A549 (cell line): ENCODE measurements around the gene SWI5. TPM values are rescaled to one million over a fixed set of nuclear protein-coding genes. Genes with fewer than 3 reads are reported as not detected.

Source experiments
- ATAC-seq, 2 experiments: fragments of 200-7000 bp in 1 of 2; fragments of >200 bp in 1 of 2; cut with Nextera tagmentation in 1 of 2; cut with Tn5 transposase in 1 of 2; 3 replicates each; pipeline versions ENCODE4 v1.8.0 to v1.9.1; 2018 to 2020; ENCODE audit warnings: mild to moderate bottlenecking in 1 of 2, moderate library complexity in 1 of 2
- CTCF ChIA-PET: fragments of 300-600 bp; sonication (Branson Sonifier 250); formaldehyde crosslinking; extraction: SDS; loops from one replicate; lab custom pipeline; 2021; ENCODE audit warnings: antibody characterized with exemption, inconsistent platforms; lab: Yijun Ruan, JAX
- POLR2A ChIA-PET: fragments of 350-600 bp; formaldehyde crosslinking; extraction: SDS; loops from one replicate; lab custom pipeline; 2021; ENCODE audit warnings: antibody characterized with exemption, inconsistent platforms; lab: Yijun Ruan, JAX
- DNase-seq, 2 experiments: peaks; one replicate each; pipeline versions ENCODE4 v3.0.0 to v3.0.0-alpha.2; 2011 to 2016; ENCODE audit warnings: low read depth in 1 of 2, low spot score in 1 of 2
- FAIRE-seq: peaks from 2 replicates; lab custom pipeline; 2011; peaks lifted over from hg19 to GRCh38; lab: Jason Lieb, UNC
- H3K27ac ChIP-seq, 2 experiments: fragments of >200 bp; sonication (Bioruptor Twin); formaldehyde crosslinking; 3 replicates each; pipeline ENCODE4 v1.5.1; 2016 to 2017
- H3K4me1 ChIP-seq: fragments of >200 bp; sonication (Bioruptor Twin); formaldehyde crosslinking; 3 replicates; pipeline ENCODE4 v1.6.1; 2016
- H3K4me2 ChIP-seq: fragments of >200 bp; sonication (Bioruptor Twin); formaldehyde crosslinking; 3 replicates; pipeline ENCODE4 v1.6.1; 2016
- H3K4me3 ChIP-seq: fragments of >200 bp; sonication (Bioruptor Twin); formaldehyde crosslinking; 3 replicates; pipeline ENCODE4 v1.5.1; 2016
- H3K9me3 ChIP-seq: fragments of >200 bp; sonication (Bioruptor Twin); formaldehyde crosslinking; 3 replicates; pipeline ENCODE4 v1.6.1; 2016
- ATOH8 ChIP-seq: fragments of 250-450 bp; sonication (Bioruptor Pico); IDR thresholded peaks from 2 replicates; pipeline ENCODE4 v1.5.0; 2020; ENCODE audit warnings: low read depth, mild to moderate bottlenecking, moderate library complexity
- CEBPB ChIP-seq, 2 experiments: fragments of >200 bp in 1 of 2; sonication (Bioruptor Twin) in 1 of 2; formaldehyde crosslinking in 1 of 2; IDR thresholded peaks; 2 replicates each; pipeline ENCODE4 v1.6.1; 2012 to 2016
- CHD2 ChIP-seq: fragments of 150-350 bp; IDR thresholded peaks from 2 replicates; pipeline ENCODE4 v1.6.1; 2014; ENCODE audit warnings: low read length; ENCODE audit not compliant: partially characterized antibody
- CTCF ChIP-seq: fragments of >200 bp; sonication (Bioruptor Twin); formaldehyde crosslinking; IDR thresholded peaks from 3 replicates; pipeline ENCODE4 v1.5.1; 2016
- E2F6 ChIP-seq: IDR thresholded peaks from 2 replicates; pipeline ENCODE4 v1.6.1; 2012; ENCODE audit warnings: low read depth, borderline replicate concordance
- EHF ChIP-seq: fragments of 250-450 bp; sonication (Bioruptor Pico); IDR thresholded peaks from 2 replicates; pipeline ENCODE4 v1.5.0; 2020; ENCODE audit warnings: mild to moderate bottlenecking
- EHMT2 ChIP-seq: fragments of 200-600 bp; sonication (generic); IDR thresholded peaks from 2 replicates; pipeline ENCODE4 v1.6.1; 2016; ENCODE audit warnings: antibody characterized with exemption, low read depth, mild to moderate bottlenecking, moderate library complexity
- EP300 ChIP-seq, 2 experiments: fragments of >200 bp; sonication (Bioruptor Twin); formaldehyde crosslinking; IDR thresholded peaks; 2 replicates in 1 of 2; 3 replicates in 1 of 2; pipeline ENCODE4 v1.6.1; 2016 to 2017
- FOSL2 ChIP-seq, 2 experiments: fragments of 450-650 bp in 1 of 2; fragments of >200 bp in 1 of 2; sonication (Bioruptor Twin) in 1 of 2; formaldehyde crosslinking; IDR thresholded peaks; 2 replicates each; pipeline versions ENCODE4 v1.5.0 to v1.6.1; 2016 to 2020; ENCODE audit warnings: mild to moderate bottlenecking in 1 of 2, moderate library complexity in 1 of 2
- FOXS1 ChIP-seq: fragments of 250-450 bp; sonication (Bioruptor Pico); IDR thresholded peaks from 2 replicates; pipeline ENCODE4 v1.5.0; 2020; ENCODE audit warnings: mild to moderate bottlenecking, moderate library complexity
- GATA3 ChIP-seq: IDR thresholded peaks from 2 replicates; pipeline ENCODE4 v1.6.1; 2012; ENCODE audit warnings: borderline replicate concordance
- HDAC2 ChIP-seq: fragments of 200-600 bp; sonication (generic); IDR thresholded peaks from 2 replicates; pipeline ENCODE4 v1.6.1; 2016
- HES2 ChIP-seq: fragments of >200 bp; sonication (Bioruptor Twin); formaldehyde crosslinking; IDR thresholded peaks from 2 replicates; pipeline ENCODE4 v1.6.1; 2016
- HOXB13 ChIP-seq: fragments of 250-450 bp; sonication (Bioruptor Pico); IDR thresholded peaks from 2 replicates; pipeline ENCODE4 v1.5.0; 2020; ENCODE audit warnings: low read depth, mild to moderate bottlenecking, moderate library complexity
- JUNB ChIP-seq: fragments of >200 bp; sonication (Bioruptor Twin); formaldehyde crosslinking; IDR thresholded peaks from 2 replicates; pipeline ENCODE4 v1.6.1; 2016
- KDM5A ChIP-seq: fragments of 200-600 bp; sonication (generic); IDR thresholded peaks from 2 replicates; pipeline ENCODE4 v1.6.1; 2016; ENCODE audit warnings: antibody characterized with exemption, mild to moderate bottlenecking
- MAZ ChIP-seq: fragments of 150-350 bp; IDR thresholded peaks from 2 replicates; pipeline ENCODE4 v1.6.1; 2014; ENCODE audit warnings: antibody characterized with exemption, low read depth, low read length, borderline replicate concordance
- MYC ChIP-seq: IDR thresholded peaks from 2 replicates; pipeline ENCODE4 v1.6.1; 2012; ENCODE audit warnings: mild to moderate bottlenecking, inconsistent platforms, low read length, improper control_type of control experiment, borderline replicate concordance
- NFE2L2 ChIP-seq: fragments of 150-350 bp; conservative IDR thresholded peaks from 2 replicates; pipeline ENCODE4 v1.6.1; 2014; ENCODE audit warnings: low read length
- NR3C1 ChIP-seq: fragments of >200 bp; sonication (Bioruptor Twin); formaldehyde crosslinking; IDR thresholded peaks from 3 replicates; pipeline ENCODE4 v1.6.1; 2017
- PHF8 ChIP-seq: fragments of 200-600 bp; sonication (generic); IDR thresholded peaks from 2 replicates; pipeline ENCODE4 v1.6.1; 2016; ENCODE audit warnings: low read depth, mild to moderate bottlenecking, antibody characterized with exemption, moderate library complexity, borderline replicate concordance
- RAD21 ChIP-seq, 2 experiments: fragments of >200 bp in 1 of 2; sonication (Bioruptor Twin) in 1 of 2; formaldehyde crosslinking in 1 of 2; IDR thresholded peaks in 1 of 2; conservative IDR thresholded peaks in 1 of 2; 2 replicates in 1 of 2; 3 replicates in 1 of 2; pipeline ENCODE4 v1.6.1; 2012 to 2018; ENCODE audit warnings: inconsistent platforms in 1 of 2
- RFX5 ChIP-seq: fragments of 450-650 bp; IDR thresholded peaks from 2 replicates; pipeline ENCODE4 v1.7.1; 2014; ENCODE audit warnings: antibody characterized with exemption, mild to moderate bottlenecking, moderate library complexity
- SMC3 ChIP-seq: fragments of >200 bp; sonication (Bioruptor Twin); formaldehyde crosslinking; IDR thresholded peaks from 3 replicates; pipeline ENCODE4 v1.6.1; 2018; ENCODE audit warnings: inconsistent platforms
- SREBF2 ChIP-seq: fragments of 450-650 bp; IDR thresholded peaks from 2 replicates; pipeline ENCODE4 v1.6.1; 2014; ENCODE audit warnings: mild to moderate bottlenecking, moderate library complexity
- TFCP2L1 ChIP-seq: fragments of 250-450 bp; sonication (Bioruptor Pico); IDR thresholded peaks from 2 replicates; pipeline ENCODE4 v1.5.0; 2021; ENCODE audit warnings: mild to moderate bottlenecking
- USF2 ChIP-seq: fragments of 450-650 bp; IDR thresholded peaks from 2 replicates; pipeline ENCODE4 v1.6.1; 2014; ENCODE audit warnings: antibody characterized with exemption
- WGBS: methylation state at CpG from one replicate; pipeline ENCODE4 v1.1.6; 2017; ENCODE audit errors: missing lambda C conversion rate; 5-methylcytosine and 5-hydroxymethylcytosine counted together
- polyA plus RNA-seq, 4 experiments: library from polyadenylated mRNA; depleted of rRNA in 3 of 4; stranded (reverse); fragments of >200 nt; fragmentation: RNase III in 1 of 4; extraction: RNeasy Plus Mini Kit Qiagen cat#74134 plus additional on column Dnase treatment in 1 of 4; gene quantifications; 2 replicates in 3 of 4; 3 replicates in 1 of 4; pipeline ENCODE4 v1.2.3, GENCODE V29; 2011 to 2017

Gene SWI5
- polyA plus RNA-seq, 2 of the 4 experiments (the other 2 are of a cell fraction) = 45.3 to 66.8 TPM

- ATAC-seq (no peak), FAIRE-seq (no peak), DNase-seq (no peak)
- no peaks in the 10 kb centered on the region for H3K4me1 ChIP-seq
- CTCF ChIA-PET = interaction anchor here (0.8 to 5.9 kb wide), 3 partner anchors 9 to 28 kb away, joined by 3 to 37 read pairs (median 12); no protein-coding TSS in a partner anchor
- no peak overlapping the region for H3K4me3 ChIP-seq
- H3K4me2 ChIP-seq = no peak overlapping the region
- no peak for TF ChIP-seq USF2
- TF ChIP-seq JUNB = no peak
- TF ChIP-seq EHMT2 = no peak
- TF ChIP-seq NR3C1 = no peak
- TF ChIP-seq NFE2L2 = no peak
- no peak for TF ChIP-seq SMC3
- no peak for TF ChIP-seq CEBPB (IDR thresholded peaks at IDR 0.05)
- no peak for TF ChIP-seq PHF8
- TF ChIP-seq TFCP2L1 (CRISPR knock-in tag) = no peak
- no peak for TF ChIP-seq SREBF2
- no peak for TF ChIP-seq E2F6
- no peak for TF ChIP-seq FOXS1 (CRISPR knock-in tag)
- no peak for TF ChIP-seq RAD21 (conservative IDR thresholded peaks at IDR 0.05 in 1 of 2, IDR thresholded peaks at IDR 0.05 in 1 of 2)
- TF ChIP-seq, all 56 proteins: peak for 0
- Histone ChIP-seq H3K9me3 (no peaks in the 10 kb centered on the region), H3K27ac (no peak overlapping the region)
- 95% methylated on average over 14 of the region's 15 CpGs for WGBS
- POLR2A ChIA-PET = no interaction called here
Observed at GRCh38 chr9:128266868-128267590, 9.0 kb upstream of the SWI5 start.

GRCh38 chr9:128271112-128271511, 5.0 kb upstream of the SWI5 start:
- ATAC-seq = no peak
- H3K9me3 ChIP-seq = no peaks in the 10 kb centered on the region
- POLR2A ChIA-PET = no interaction called here
- CTCF ChIA-PET = interaction anchor here (1.2 to 5.9 kb wide), 2 partner anchors 16 to 24 kb away, joined by 3 to 37 read pairs; no protein-coding TSS in a partner anchor
- no peak overlapping the region for H3K27ac ChIP-seq
- no peak for FAIRE-seq
- no peak overlapping the region for H3K4me2 ChIP-seq
- no peak overlapping the region for H3K4me3 ChIP-seq
- DNase-seq = no peak
- no peak for TF ChIP-seq HES2
- TF ChIP-seq EP300 (IDR thresholded peaks at IDR 0.05) = no peak
- TF ChIP-seq GATA3 = no peak
- no peak for TF ChIP-seq USF2
- no peak for TF ChIP-seq NFE2L2
- TF ChIP-seq, all 56 proteins: peak for 0
- H3K4me1 ChIP-seq = peaks cover 3% of the 10 kb centered on the region; the same call in 1 of the 3 replicates
- 83% methylated on average over 3 of the region's 3 CpGs for WGBS

GRCh38 chr9:128271512-128271911, 4.6 kb upstream of the SWI5 start:
- no peak for FAIRE-seq
- no peak for TF ChIP-seq HOXB13 (CRISPR knock-in tag)
- no peak for TF ChIP-seq RFX5
- no peak for TF ChIP-seq KDM5A
- no peak for TF ChIP-seq ATOH8 (CRISPR knock-in tag)
- no peak for TF ChIP-seq MYC
- no peak for TF ChIP-seq HES2
- TF ChIP-seq FOSL2 (IDR thresholded peaks at IDR 0.05) = no peak
- no peak for TF ChIP-seq FOSL2 (CRISPR knock-in tag; IDR thresholded peaks at IDR 0.05)
- no peak for TF ChIP-seq HDAC2
- TF ChIP-seq FOXS1 (CRISPR knock-in tag) = no peak
- no peak for TF ChIP-seq TFCP2L1 (CRISPR knock-in tag)
- TF ChIP-seq SREBF2 = no peak
- TF ChIP-seq MAZ = no peak
- no peak for TF ChIP-seq CTCF
- no peak for TF ChIP-seq CHD2
- no peak for TF ChIP-seq EHF (CRISPR knock-in tag)

More at GRCh38 chr9:128271512-128271911, 4.6 kb upstream of the SWI5 start:
- Histone ChIP-seq H3K9me3 (no peaks in the 10 kb centered on the region), H3K4me3 (no peak overlapping the region), H3K4me1 (peaks cover 3% of the 10 kb centered on the region; the same call in 1 of the 3 replicates), H3K4me2 (no peak overlapping the region), H3K27ac (no peak overlapping the region)
- 80% methylated on average over 5 of the region's 5 CpGs for WGBS
- DNase-seq = no peak
- no peak for ATAC-seq
- POLR2A ChIA-PET = no interaction called here
- CTCF ChIA-PET = interaction anchor here (1.0 to 1.2 kb wide), 2 partner anchors 24 to 37 kb away, joined by 3 read pairs; no protein-coding TSS in a partner anchor
